ENCODE data around the gene MEGF11. TPM values are rescaled to one million over a fixed set of nuclear protein-coding genes. Genes with fewer than 3 reads are reported as not detected.

The MEGF11 gene
- total RNA-seq, 1 experiment from 2014 or later: 0.09 TPM

GRCh38 chr15:66154581-66154980 is 99.0 kb downstream of the MEGF11 start:
- BruUV-seq (replicated peaks): no TSS peak
- no peaks in the 10 kb centered on the region for H3K4me1 Mint-ChIP-seq (ENCODE audit: low read depth, unreplicated experiment)
- peaks cover 98% of the 10 kb centered on the region for H3K27me3 Mint-ChIP-seq (ENCODE audit: unreplicated experiment)
- DNase-seq: no peak
- no peaks in the 10 kb centered on the region for H3K9me3 Mint-ChIP-seq (ENCODE audit: low read depth, unreplicated experiment)
- TF ChIP-seq CTCF (IDR thresholded peaks at IDR 0.05; ENCODE audit: unreplicated experiment): no peak
- no peak overlapping the region for H3K4me3 Mint-ChIP-seq (ENCODE audit: low read depth, unreplicated experiment)
- intact Hi-C loops (cut with micrococcal nuclease; ENCODE audit: unreplicated experiment): no loop called here
- CTCF ChIA-PET: no interaction called here
- H3K36me3 Mint-ChIP-seq (ENCODE audit: insufficient read depth, unreplicated experiment): no peaks in the 10 kb centered on the region
- H3K27ac Mint-ChIP-seq (ENCODE audit: unreplicated experiment): no peak overlapping the region

GRCh38 chr15:66153549-66154415 is 99.8 kb downstream of the MEGF11 start:
- BruUV-seq (replicated peaks): no TSS peak
- peaks cover 90% of the 10 kb centered on the region for H3K27me3 Mint-ChIP-seq (ENCODE audit: unreplicated experiment)
- no peaks in the 10 kb centered on the region for H3K4me1 Mint-ChIP-seq (ENCODE audit: low read depth, unreplicated experiment)
- DNase-seq: no peak
- TF ChIP-seq CTCF (IDR thresholded peaks at IDR 0.05; ENCODE audit: unreplicated experiment): no peak
- intact Hi-C loops (cut with micrococcal nuclease; ENCODE audit: unreplicated experiment): no loop called here
- no peak overlapping the region for H3K4me3 Mint-ChIP-seq (ENCODE audit: low read depth, unreplicated experiment)
- H3K9me3 Mint-ChIP-seq (ENCODE audit: low read depth, unreplicated experiment): no peaks in the 10 kb centered on the region
- H3K27ac Mint-ChIP-seq (ENCODE audit: unreplicated experiment): no peak overlapping the region
- no peaks in the 10 kb centered on the region for H3K36me3 Mint-ChIP-seq (ENCODE audit: insufficient read depth, unreplicated experiment)
- CTCF ChIA-PET: no interaction called here

- BruUV-seq (replicated peaks): no TSS peak
- TF ChIP-seq CTCF (IDR thresholded peaks at IDR 0.05; ENCODE audit: unreplicated experiment): no peak
- H3K4me1 Mint-ChIP-seq (ENCODE audit: low read depth, unreplicated experiment): no peaks in the 10 kb centered on the region
- CTCF ChIA-PET: no interaction called here
- peaks cover 79% of the 10 kb centered on the region for H3K27me3 Mint-ChIP-seq (ENCODE audit: unreplicated experiment)
- H3K36me3 Mint-ChIP-seq (ENCODE audit: insufficient read depth, unreplicated experiment): no peaks in the 10 kb centered on the region
- H3K27ac Mint-ChIP-seq (ENCODE audit: unreplicated experiment): no peak overlapping the region
- H3K4me3 Mint-ChIP-seq (ENCODE audit: low read depth, unreplicated experiment): no peak overlapping the region
- DNase-seq: no peak
- H3K9me3 Mint-ChIP-seq (ENCODE audit: low read depth, unreplicated experiment): no peaks in the 10 kb centered on the region
- intact Hi-C loops (cut with micrococcal nuclease; ENCODE audit: unreplicated experiment): no loop called here
Observed at GRCh38 chr15:66152650-66153049, 100.9 kb downstream of the MEGF11 start.

GRCh38 chr15:66151809-66152208 is 101.7 kb downstream of the MEGF11 start:
- no peaks in the 10 kb centered on the region for H3K4me1 Mint-ChIP-seq (ENCODE audit: low read depth, unreplicated experiment)
- H3K36me3 Mint-ChIP-seq (ENCODE audit: insufficient read depth, unreplicated experiment): no peaks in the 10 kb centered on the region
- CTCF ChIA-PET: interaction anchor here (0.6 to 0.9 kb wide), 4 partner anchors 71 to 717 kb away, joined by 3 to 5 read pairs (median 4); no protein-coding TSS in a partner anchor
- no peak overlapping the region for H3K4me3 Mint-ChIP-seq (ENCODE audit: low read depth, unreplicated experiment)
- intact Hi-C loops (cut with micrococcal nuclease; ENCODE audit: unreplicated experiment): no loop called here
- H3K27me3 Mint-ChIP-seq (ENCODE audit: unreplicated experiment): peaks cover 72% of the 10 kb centered on the region
- no TSS peak for BruUV-seq (replicated peaks)
- peak; percentile 44 for DNase-seq
- H3K9me3 Mint-ChIP-seq (ENCODE audit: low read depth, unreplicated experiment): no peaks in the 10 kb centered on the region
- H3K27ac Mint-ChIP-seq (ENCODE audit: unreplicated experiment): no peak overlapping the region
- no peak for TF ChIP-seq CTCF (IDR thresholded peaks at IDR 0.05; ENCODE audit: unreplicated experiment)
